Naive thymus-derived CD4-positive, alpha-beta T cell (primary cell): Measurements from ENCODE around the gene TTF1. TPM values are rescaled to one million over a fixed set of nuclear protein-coding genes. Genes with fewer than 3 reads are reported as not detected.

Experiments used
- ATAC-seq: fragments of 150-1000 bp; cut with Tn5 transposase; 2 replicates; pipeline ENCODE4 v1.10.0; 2021; ENCODE audit warnings: mild to moderate bottlenecking, moderate library complexity
- CTCF ChIA-PET: fragments of 350-600 bp; sonication (Branson Sonifier 250); formaldehyde crosslinking; loops from one replicate; lab custom pipeline; 2021; ENCODE audit warnings: antibody characterized with exemption; lab: Charles Lee
- POLR2A ChIA-PET: fragments of 350-600 bp; sonication (Branson Sonifier 250); formaldehyde crosslinking; loops from one replicate; lab custom pipeline; 2021; ENCODE audit warnings: antibody characterized with exemption, inconsistent platforms; lab: Charles Lee
- DNase-seq, 9 donors: peaks; one replicate each; pipeline versions ENCODE4 v3.0.0 to v3.0.0-alpha.2; 2020 to 2022; ENCODE audit warnings: mixed read lengths in 1 of 9
- H3K27ac ChIP-seq: one replicate; pipeline ENCODE4 v1.7.0; 2013; ENCODE audit warnings: mild to moderate bottlenecking, low read depth, low read length, moderate library complexity
- H3K27me3 ChIP-seq, 2 donors: one replicate each; pipeline ENCODE4 v1.7.0; 2013; ENCODE audit warnings: low read length in 2 of 2, mild to moderate bottlenecking in 2 of 2, moderate library complexity in 2 of 2; ENCODE audit not compliant: control insufficient read depth in 2 of 2, insufficient read depth in 2 of 2
- H3K36me3 ChIP-seq, 3 experiments: 1 replicate in 2 of 3; 2 replicates in 1 of 3; pipeline ENCODE4 v1.7.0; 2013; ENCODE audit warnings: low read length in 3 of 3, mild to moderate bottlenecking in 3 of 3, moderate library complexity in 1 of 3; ENCODE audit not compliant: insufficient read depth in 3 of 3, control insufficient read depth in 2 of 3
- H3K4me1 ChIP-seq, 2 donors: one replicate each; pipeline ENCODE4 v1.7.0; 2013; ENCODE audit warnings: low read length in 2 of 2, mild to moderate bottlenecking in 2 of 2, moderate library complexity in 1 of 2; ENCODE audit not compliant: control insufficient read depth in 2 of 2, insufficient read depth in 2 of 2
- H3K4me3 ChIP-seq: 2 replicates; pipeline ENCODE4 v1.7.0; 2013; ENCODE audit warnings: mild to moderate bottlenecking, low read length
- H3K9me3 ChIP-seq, 3 experiments: 1 replicate in 2 of 3; 2 replicates in 1 of 3; pipeline ENCODE4 v1.7.0; 2013; ENCODE audit warnings: low read length in 3 of 3; ENCODE audit not compliant: control insufficient read depth in 2 of 3
- H3K27ac Mint-ChIP-seq, 9 donors: one replicate each; pipeline ENCODE4 v1.8.0; 2020 to 2022; ENCODE audit warnings: mixed read lengths in 9 of 9, mild to moderate bottlenecking in 8 of 9, moderate library complexity in 5 of 9, inconsistent platforms in 2 of 9
- H3K27me3 Mint-ChIP-seq, 5 donors: one replicate each; pipeline ENCODE4 v1.8.0; 2021 to 2022; ENCODE audit warnings: mixed read lengths in 5 of 5, mild to moderate bottlenecking in 1 of 5
- H3K36me3 Mint-ChIP-seq, 5 donors: one replicate each; pipeline ENCODE4 v1.8.0; 2020 to 2022; ENCODE audit warnings: mixed read lengths in 5 of 5, mild to moderate bottlenecking in 3 of 5, inconsistent platforms in 1 of 5
- H3K4me1 Mint-ChIP-seq, 7 donors: one replicate each; pipeline ENCODE4 v1.8.0; 2020 to 2022; ENCODE audit warnings: mixed read lengths in 7 of 7, mild to moderate bottlenecking in 3 of 7, inconsistent platforms in 1 of 7
- H3K4me3 Mint-ChIP-seq, 10 donors: one replicate each; pipeline ENCODE4 v1.8.0; 2020 to 2022; ENCODE audit warnings: mild to moderate bottlenecking in 10 of 10, mixed read lengths in 10 of 10, moderate library complexity in 6 of 10, inconsistent platforms in 2 of 10
- H3K9me3 Mint-ChIP-seq, 11 donors: one replicate each; pipeline ENCODE4 v1.8.0; 2020 to 2022; ENCODE audit warnings: mixed read lengths in 11 of 11, mild to moderate bottlenecking in 4 of 11, inconsistent platforms in 1 of 11, moderate library complexity in 1 of 11
- intact Hi-C, 2 donors: fragments of 100-400 bp; cut with micrococcal nuclease; formaldehyde crosslinking; loops; one replicate each; pipeline ENCODE4 v1.15.1; 2023
- polyA plus RNA-seq, 2 donors: library from polyadenylated mRNA; unstranded; fragments of 300-500 nt; fragmentation: Illumina TruSeq; gene quantifications; one replicate each; pipeline ENCODE4 v1.2.3, GENCODE V29; 2021
- total RNA-seq, 6 experiments: library from RNA in 5 of 6; stranded (reverse) in 5 of 6; gene quantifications; 1 replicate in 5 of 6; 2 replicates in 1 of 6; pipeline ENCODE4 v1.2.3 and lab custom pipeline; 2021 to 2026

TTF1 gene
- total and polyA plus RNA-seq, 7 experiments from 2014 or later: 6.3 to 26.0 (median 10.9) TPM

- Histone ChIP-seq H3K27ac (no peak overlapping the region), H3K27me3 (no peaks in the 10 kb centered on the region), H3K36me3 (peaks cover 12 to 57% (median 26%) of the 10 kb centered on the region in 3 experiments), H3K4me3 (no peak overlapping the region), H3K4me1 (peaks cover 9 to 28% of the 10 kb centered on the region in 2 donors), H3K9me3 (no peaks in the 10 kb centered on the region)
- no peaks in the 10 kb centered on the region for H3K27me3 Mint-ChIP-seq
- no peak overlapping the region for H3K4me3 Mint-ChIP-seq
- intact Hi-C loops: loop anchor here (10.0 kb wide), 2 partner anchors 363 to 1687 kb away; no protein-coding TSS in a partner anchor
- peaks cover 6 to 34% (median 25%) of the 10 kb centered on the region in 5 donors for H3K36me3 Mint-ChIP-seq
- peak overlapping the region in 1 of 9 donors; percentile 54 for H3K27ac Mint-ChIP-seq
- CTCF ChIA-PET: no interaction called here
- ATAC-seq (no peak), DNase-seq (no peak)
- peaks cover 33 to 49% (median 48%) of the 10 kb centered on the region in 7 donors for H3K4me1 Mint-ChIP-seq
- H3K9me3 Mint-ChIP-seq: no peaks in the 10 kb centered on the region
- POLR2A ChIA-PET: interaction anchor here (0.7 kb wide), 1 partner anchor 94 kb away, joined by 3 read pairs; no protein-coding TSS in a partner anchor
Measured at GRCh38 chr9:132401824-132402223, 4.8 kb downstream of the TTF1 start.

GRCh38 chr9:132395560-132395959, 11.1 kb downstream of the TTF1 start:
- intact Hi-C loops: no loop called here
- Mint-ChIP-seq H3K4me1 (peaks cover 0 to 5% (median 0%) of the 10 kb centered on the region in 7 donors), H3K4me3 (no peak overlapping the region), H3K27me3 (no peaks in the 10 kb centered on the region), H3K36me3 (peaks cover 11 to 50% (median 25%) of the 10 kb centered on the region in 5 donors), H3K27ac (no peak overlapping the region), H3K9me3 (no peaks in the 10 kb centered on the region)
- Histone ChIP-seq H3K9me3 (no peaks in the 10 kb centered on the region), H3K36me3 (peaks cover 19 to 88% (median 27%) of the 10 kb centered on the region in 3 experiments), H3K27ac (no peak overlapping the region), H3K4me3 (no peak overlapping the region), H3K4me1 (no peaks in the 10 kb centered on the region), H3K27me3 (no peaks in the 10 kb centered on the region)
- ChIA-PET CTCF (interaction anchor here (1.0 kb wide), 1 partner anchor 17 kb away, joined by 3 read pairs; no protein-coding TSS in a partner anchor), POLR2A (no interaction called here)
- DNase-seq: no peak
- no peak for ATAC-seq

GRCh38 chr9:132391449-132391848, 15.2 kb downstream of the TTF1 start:
- Mint-ChIP-seq H3K9me3 (no peaks in the 10 kb centered on the region), H3K36me3 (peaks cover 10 to 53% (median 32%) of the 10 kb centered on the region in 5 donors), H3K4me1 (peaks cover 0 to 3% (median 0%) of the 10 kb centered on the region in 7 donors), H3K27me3 (no peaks in the 10 kb centered on the region), H3K4me3 (no peak overlapping the region), H3K27ac (no peak overlapping the region)
- ATAC-seq (no peak), DNase-seq (no peak)
- Histone ChIP-seq H3K27me3 (no peaks in the 10 kb centered on the region), H3K4me1 (no peaks in the 10 kb centered on the region), H3K9me3 (no peaks in the 10 kb centered on the region), H3K27ac (no peak overlapping the region), H3K4me3 (no peak overlapping the region), H3K36me3 (peaks cover 25 to 93% (median 28%) of the 10 kb centered on the region in 3 experiments)
- POLR2A ChIA-PET: interaction anchor here (0.6 kb wide), 1 partner anchor 12 kb away, joined by 3 read pairs; no protein-coding TSS in a partner anchor
- intact Hi-C loops: no loop called here
- CTCF ChIA-PET: no interaction called here

GRCh38 chr9:132390966-132391365, 15.7 kb downstream of the TTF1 start:
- Histone ChIP-seq H3K27me3 (no peaks in the 10 kb centered on the region), H3K4me3 (no peak overlapping the region), H3K9me3 (no peaks in the 10 kb centered on the region), H3K4me1 (no peaks in the 10 kb centered on the region), H3K27ac (no peak overlapping the region), H3K36me3 (peaks cover 26 to 91% (median 30%) of the 10 kb centered on the region in 3 experiments)
- H3K4me3 Mint-ChIP-seq: no peak overlapping the region
- DNase-seq (no peak), ATAC-seq (no peak)
- H3K36me3 Mint-ChIP-seq: peaks cover 10 to 49% (median 30%) of the 10 kb centered on the region in 5 donors
- no peaks in the 10 kb centered on the region for H3K9me3 Mint-ChIP-seq
- CTCF ChIA-PET: no interaction called here
- POLR2A ChIA-PET: interaction anchor here (0.6 kb wide), 1 partner anchor 12 kb away, joined by 3 read pairs; no protein-coding TSS in a partner anchor
- H3K4me1 Mint-ChIP-seq: peaks cover 0 to 3% (median 0%) of the 10 kb centered on the region in 7 donors
- H3K27ac Mint-ChIP-seq: no peak overlapping the region
- intact Hi-C loops: no loop called here
- H3K27me3 Mint-ChIP-seq: no peaks in the 10 kb centered on the region

GRCh38 chr9:132387133-132387532, 19.5 kb downstream of the TTF1 start:
- Mint-ChIP-seq H3K4me3 (no peak overlapping the region), H3K27me3 (no peaks in the 10 kb centered on the region), H3K27ac (no peak overlapping the region), H3K36me3 (peaks cover 12 to 54% (median 42%) of the 10 kb centered on the region in 5 donors), H3K4me1 (peaks cover 6 to 24% (median 18%) of the 10 kb centered on the region in 7 donors), H3K9me3 (no peaks in the 10 kb centered on the region)
- Histone ChIP-seq H3K9me3 (no peaks in the 10 kb centered on the region), H3K27ac (no peak overlapping the region), H3K4me3 (no peak overlapping the region), H3K36me3 (peaks cover 24 to 84% (median 29%) of the 10 kb centered on the region in 3 experiments), H3K4me1 (no peaks in the 10 kb centered on the region), H3K27me3 (no peaks in the 10 kb centered on the region)
- no peak for ATAC-seq
- POLR2A ChIA-PET: no interaction called here
- DNase-seq: no peak
- CTCF ChIA-PET: no interaction called here
- intact Hi-C loops: no loop called here

- POLR2A ChIA-PET: interaction anchor here (1.0 kb wide), 1 partner anchor 34 kb away, joined by 4 read pairs; no protein-coding TSS in a partner anchor
Measured at GRCh38 chr9:132384376-132384775, 22.3 kb downstream of the TTF1 start.

More at GRCh38 chr9:132384376-132384775, 22.3 kb downstream of the TTF1 start:
- ATAC-seq: no peak
- peaks cover 5 to 44% (median 29%) of the 10 kb centered on the region in 5 donors for H3K36me3 Mint-ChIP-seq
- CTCF ChIA-PET: no interaction called here
- H3K4me3 Mint-ChIP-seq: no peak overlapping the region
- peak overlapping the region in 6 of 9 donors; percentile 15 to 51 (median 34) for H3K27ac Mint-ChIP-seq
- Histone ChIP-seq H3K4me3 (no peak overlapping the region), H3K27me3 (no peaks in the 10 kb centered on the region), H3K4me1 (no peaks in the 10 kb centered on the region), H3K9me3 (no peaks in the 10 kb centered on the region), H3K27ac (no peak overlapping the region), H3K36me3 (peaks cover 14 to 76% (median 19%) of the 10 kb centered on the region in 3 experiments)
- no peak for DNase-seq
- H3K4me1 Mint-ChIP-seq: peaks cover 6 to 30% (median 24%) of the 10 kb centered on the region in 7 donors
- no peaks in the 10 kb centered on the region for H3K9me3 Mint-ChIP-seq
- no peaks in the 10 kb centered on the region for H3K27me3 Mint-ChIP-seq
- intact Hi-C loops: no loop called here
